Rectal smooth muscle tissue (tissue), 1 donor: ENCODE measurements around the gene ACTN4.
A peak's percentile ranks its signal among the peaks of the same experiment; 100 is the strongest.
"Not testable (repeated sequence)": the region's sequence is repeated elsewhere in the genome, so short reads cannot be mapped to it uniquely, and the experiment has no call there.

Experiments
- H3K27ac ChIP-seq: one replicate; pipeline ENCODE4 v1.7.0; 2013; ENCODE audit warnings: low read depth, low read length, inconsistent platforms
- H3K27me3 ChIP-seq: one replicate; pipeline ENCODE4 v1.7.0; 2013; ENCODE audit warnings: low read length; ENCODE audit not compliant: control insufficient read depth, insufficient read depth
- H3K36me3 ChIP-seq: one replicate; pipeline ENCODE4 v1.7.0; 2013; ENCODE audit warnings: low read length; ENCODE audit not compliant: control insufficient read depth, insufficient read depth
- H3K4me1 ChIP-seq: one replicate; pipeline ENCODE4 v1.7.0; 2013; ENCODE audit warnings: low read length; ENCODE audit not compliant: control insufficient read depth, insufficient read depth
- H3K4me3 ChIP-seq: one replicate; pipeline ENCODE4 v1.7.0; 2013; ENCODE audit warnings: low read length
- H3K9ac ChIP-seq: one replicate; pipeline ENCODE4 v1.7.0; 2013; ENCODE audit warnings: low read length

Gene ACTN4

GRCh38 chr19:38766276-38767047, 119.0 kb downstream of the ACTN4 start:
- no peaks in the 10 kb centered on the region for H3K36me3 ChIP-seq
- H3K27ac ChIP-seq, result no peak overlapping the region
- H3K4me3 ChIP-seq, result no peak overlapping the region
- H3K4me1 ChIP-seq, result no peaks in the 10 kb centered on the region
- H3K9ac ChIP-seq, result no peak overlapping the region
- H3K27me3 ChIP-seq, result no peaks in the 10 kb centered on the region

- Histone ChIP-seq H3K4me3 (peak overlapping the region; percentile 37), H3K36me3 (no peaks in the 10 kb centered on the region), H3K4me1 (no peaks in the 10 kb centered on the region), H3K27me3 (no peaks in the 10 kb centered on the region), H3K27ac (no peak overlapping the region), H3K9ac (no peak overlapping the region)
Measured at GRCh38 chr19:38769635-38770211, 122.3 kb downstream of the ACTN4 start.

DNA sequence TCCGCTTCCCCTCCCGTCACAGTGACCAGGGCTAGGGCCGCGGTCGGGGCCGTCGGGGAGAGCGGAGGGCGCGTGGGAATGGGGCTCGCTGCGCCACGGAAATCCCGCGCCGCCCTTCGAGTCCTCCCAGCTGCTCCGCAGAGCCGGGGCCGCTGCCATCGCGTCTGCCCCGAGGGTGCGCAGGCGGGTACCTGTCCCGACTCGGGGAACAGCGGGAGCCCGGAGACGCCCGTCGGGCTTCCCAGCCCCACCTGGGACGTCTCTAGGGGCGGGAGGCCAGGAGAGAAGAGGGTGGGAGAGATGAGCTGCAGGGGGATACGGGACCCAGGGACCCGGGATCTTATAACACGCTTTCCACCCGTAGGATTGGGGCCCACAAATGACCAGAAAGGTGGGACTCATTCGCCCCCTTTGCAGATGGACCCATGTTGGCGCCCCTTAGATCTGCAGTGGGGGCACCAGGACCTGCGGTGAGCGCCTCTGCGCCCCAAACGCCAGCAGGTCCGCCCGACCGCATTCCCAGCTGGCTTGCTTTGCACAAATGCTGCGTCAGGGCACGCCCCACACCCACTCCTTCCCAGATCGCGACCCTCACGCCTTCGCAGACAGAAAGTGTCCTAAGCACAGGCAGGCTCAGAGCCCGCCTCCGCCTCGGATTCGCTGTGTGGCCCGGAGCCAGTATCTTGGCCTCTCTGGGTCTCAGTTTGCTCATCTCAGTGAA, 122.9 kb downstream of the ACTN4 start:
- not testable (repeated sequence) for H3K9ac ChIP-seq, H3K27ac ChIP-seq, H3K36me3 ChIP-seq, H3K27me3 ChIP-seq, H3K4me1 ChIP-seq
- peak overlapping the region; percentile 37 for H3K4me3 ChIP-seq

- not testable (repeated sequence) for H3K9ac ChIP-seq, H3K27me3 ChIP-seq, H3K4me3 ChIP-seq, H3K27ac ChIP-seq, H3K36me3 ChIP-seq, H3K4me1 ChIP-seq
Measured at GRCh38 chr19:38770949-38771275, 123.5 kb downstream of the ACTN4 start.

DNA sequence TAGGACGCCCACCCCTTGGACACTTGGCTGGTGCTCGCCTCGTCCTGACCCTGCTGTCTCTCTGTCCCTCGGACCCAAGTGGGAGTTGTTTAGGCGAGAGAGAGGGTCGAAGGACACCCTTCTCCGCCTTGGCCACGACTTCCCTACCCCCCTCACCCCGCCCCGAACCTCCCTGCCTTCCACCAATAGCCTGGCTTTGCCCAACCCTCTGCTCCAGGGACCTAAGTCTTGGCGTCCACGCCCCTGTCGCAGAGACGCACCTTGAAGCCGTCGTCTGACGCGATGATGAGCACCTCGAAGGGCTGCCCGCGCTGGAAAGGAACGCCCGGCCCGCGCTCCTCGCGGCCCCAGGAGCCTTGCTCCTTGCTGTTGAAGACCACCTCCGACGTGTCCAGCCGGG, 124.1 kb downstream of the ACTN4 start:
- H3K27ac ChIP-seq, H3K4me3 ChIP-seq, H3K27me3 ChIP-seq, H3K36me3 ChIP-seq, H3K9ac ChIP-seq, H3K4me1 ChIP-seq: not testable (repeated sequence)

DNA sequence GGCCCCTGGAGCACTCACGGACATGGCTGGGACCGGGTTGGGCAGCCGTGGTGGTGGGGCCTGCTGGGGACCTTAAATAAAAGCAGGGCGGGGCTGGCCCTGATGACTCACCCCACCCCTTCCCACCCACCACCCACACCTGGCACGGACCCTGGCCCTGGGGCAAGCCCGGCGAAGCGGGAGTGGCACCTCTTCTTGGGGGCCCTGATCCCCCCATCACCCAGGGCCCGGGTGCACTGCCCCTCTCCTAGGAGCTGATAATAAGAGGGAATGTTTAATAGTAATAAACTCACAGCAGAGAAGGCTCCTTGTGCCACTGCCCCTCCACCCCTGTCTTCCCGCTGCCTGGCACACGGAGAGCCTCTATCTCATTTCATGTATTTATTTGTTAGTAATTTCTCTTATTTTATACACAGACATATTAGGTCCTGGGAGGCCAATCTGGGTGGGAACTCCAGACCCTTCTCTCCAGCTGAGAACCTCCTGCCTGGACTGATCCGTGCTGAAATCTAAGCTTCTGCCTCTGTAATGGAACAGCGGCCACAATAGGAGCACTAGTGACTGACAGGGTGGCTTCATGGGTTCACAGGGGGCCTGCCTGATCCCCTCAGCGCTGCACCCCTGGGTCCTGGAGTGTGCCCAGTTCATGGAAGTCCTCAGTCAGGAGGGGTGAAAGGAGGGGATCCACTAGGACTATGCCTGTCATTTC, 126.2 kb downstream of the ACTN4 start, which contains the start of gene LGALS7:
LGALS7 (minus strand) TSS at position 49 of the 709 bp plus-strand sequence; CDS start at position 24, 25 bp downstream.
- no peak within 1 kb of the TSS for H3K4me3 ChIP-seq
- no peaks in the 10 kb centered on the region for H3K27me3 ChIP-seq
- H3K27ac ChIP-seq, result no peak within 1 kb of the TSS
- no peak within 1 kb of the TSS for H3K9ac ChIP-seq
- H3K4me1 ChIP-seq, result no peaks in the 10 kb centered on the region
- H3K36me3 ChIP-seq, result no peaks in the 10 kb centered on the region

DNA sequence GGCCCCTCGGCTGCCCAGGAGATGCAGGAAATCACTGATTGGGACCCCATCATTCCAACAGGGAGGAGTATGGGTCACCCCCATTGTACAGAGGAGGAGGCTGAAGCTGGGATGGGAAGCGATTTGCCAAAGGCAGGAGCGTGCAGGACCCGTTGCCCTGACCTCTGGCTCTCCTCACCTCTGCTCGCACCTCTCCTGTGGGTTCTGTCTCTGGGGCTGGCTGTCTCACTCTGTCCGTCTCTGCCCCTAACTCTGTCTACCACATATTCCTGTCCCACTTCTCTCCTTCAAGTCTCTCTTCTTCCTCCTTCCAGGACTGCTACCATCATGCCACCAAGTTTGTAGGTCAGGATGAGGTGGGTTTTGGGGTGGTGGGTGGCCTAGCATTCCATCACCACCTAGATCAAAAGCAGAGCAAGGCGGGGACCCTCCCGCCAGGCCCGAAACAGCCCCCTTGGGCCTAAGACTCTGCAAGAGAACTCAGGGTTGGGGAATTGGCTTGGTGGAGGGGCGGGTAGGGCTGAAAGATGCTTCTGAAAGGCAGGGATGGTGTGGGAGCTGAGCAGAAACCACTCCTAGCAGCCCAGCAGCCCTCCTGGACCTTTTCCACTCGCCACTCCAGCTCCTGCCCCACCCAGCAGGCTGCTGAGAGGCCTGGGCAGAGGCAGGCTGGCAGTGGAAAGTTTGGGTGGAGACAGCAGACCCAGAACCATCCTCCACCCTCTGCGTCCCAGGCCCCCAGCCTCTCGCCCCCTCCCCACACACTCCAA, 126.9 kb downstream of the ACTN4 start:
- H3K4me1 ChIP-seq, result no peaks in the 10 kb centered on the region
- no peak overlapping the region for H3K27ac ChIP-seq
- H3K4me3 ChIP-seq, result no peak overlapping the region
- no peak overlapping the region for H3K9ac ChIP-seq
- H3K36me3 ChIP-seq, result no peaks in the 10 kb centered on the region
- H3K27me3 ChIP-seq, result no peaks in the 10 kb centered on the region

- Histone ChIP-seq H3K27me3 (no peaks in the 10 kb centered on the region), H3K4me3 (no peak overlapping the region), H3K27ac (no peak overlapping the region), H3K9ac (no peak overlapping the region), H3K36me3 (no peaks in the 10 kb centered on the region), H3K4me1 (no peaks in the 10 kb centered on the region)
Measured at GRCh38 chr19:38778733-38779132, 131.3 kb downstream of the ACTN4 start.

- Histone ChIP-seq H3K4me3 (no peak overlapping the region), H3K27me3 (no peaks in the 10 kb centered on the region), H3K27ac (no peak overlapping the region), H3K36me3 (no peaks in the 10 kb centered on the region), H3K4me1 (no peaks in the 10 kb centered on the region), H3K9ac (no peak overlapping the region)
Measured at GRCh38 chr19:38780443-38780842, 133.0 kb downstream of the ACTN4 start.

- no peak overlapping the region for H3K27ac ChIP-seq
- no peaks in the 10 kb centered on the region for H3K4me1 ChIP-seq
- H3K27me3 ChIP-seq, result no peaks in the 10 kb centered on the region
- H3K36me3 ChIP-seq, result no peaks in the 10 kb centered on the region
- no peak overlapping the region for H3K4me3 ChIP-seq
- H3K9ac ChIP-seq, result no peak overlapping the region
Measured at GRCh38 chr19:38781058-38781457, 133.6 kb downstream of the ACTN4 start.
